Measurements from ENCODE around the gene SLC5A2. TPM values are rescaled to one million over a fixed set of nuclear protein-coding genes. Genes with fewer than 3 reads are reported as not detected.
"Not testable (repeated sequence)": the region's sequence is repeated elsewhere in the genome, so short reads cannot be mapped to it uniquely, and the experiment has no call there.

SLC5A2 gene
- total RNA-seq, 1 donor from 2014 or later, result 0.04 TPM

GRCh38 chr16:31499928-31500327, 17.0 kb downstream of the SLC5A2 start:
- no peak for DNase-seq (ENCODE audit: low read depth)
- H3K27me3 ChIP-seq (ENCODE audit: control insufficient read depth, insufficient read depth, low read length), result no peaks in the 10 kb centered on the region
- H3K36me3 ChIP-seq (ENCODE audit: control insufficient read depth, insufficient read depth, low read length), result peaks cover 2% of the 10 kb centered on the region
- H3K4me3 ChIP-seq (ENCODE audit: low read depth, low read length), result no peak overlapping the region
- no peak for TF ChIP-seq CTCF (IDR thresholded peaks at IDR 0.05; ENCODE audit: insufficient read depth, low read length, poor library complexity, severe bottlenecking)

- no peak for DNase-seq (ENCODE audit: low read depth)
- Histone ChIP-seq H3K4me3 (ENCODE audit: low read depth, low read length) (no peak overlapping the region), H3K36me3 (ENCODE audit: control insufficient read depth, insufficient read depth, low read length) (peaks cover under 1% of the 10 kb centered on the region), H3K27me3 (ENCODE audit: control insufficient read depth, insufficient read depth, low read length) (no peaks in the 10 kb centered on the region)
- no peak for TF ChIP-seq CTCF (IDR thresholded peaks at IDR 0.05; ENCODE audit: insufficient read depth, low read length, poor library complexity, severe bottlenecking)
Measured at GRCh38 chr16:31501226-31501965, 18.5 kb downstream of the SLC5A2 start.

- DNase-seq (ENCODE audit: low read depth), result no peak
- Histone ChIP-seq H3K4me3 (ENCODE audit: low read depth, low read length) (no peak overlapping the region), H3K36me3 (ENCODE audit: control insufficient read depth, insufficient read depth, low read length) (no peaks in the 10 kb centered on the region), H3K27me3 (ENCODE audit: control insufficient read depth, insufficient read depth, low read length) (no peaks in the 10 kb centered on the region)
- TF ChIP-seq CTCF (IDR thresholded peaks at IDR 0.05; ENCODE audit: insufficient read depth, low read length, poor library complexity, severe bottlenecking), result no peak
Measured at GRCh38 chr16:31501966-31502348, 19.0 kb downstream of the SLC5A2 start.

GRCh38 chr16:31502981-31503380, 20.1 kb downstream of the SLC5A2 start:
- DNase-seq (ENCODE audit: low read depth), result no peak

GRCh38 chr16:31503555-31503954, 20.6 kb downstream of the SLC5A2 start:
- H3K36me3 ChIP-seq (ENCODE audit: control insufficient read depth, insufficient read depth, low read length); H3K27me3 ChIP-seq (ENCODE audit: control insufficient read depth, insufficient read depth, low read length); DNase-seq (ENCODE audit: low read depth); H3K4me3 ChIP-seq (ENCODE audit: low read depth, low read length): not testable (repeated sequence)

More at GRCh38 chr16:31502981-31503380, 20.1 kb downstream of the SLC5A2 start:
- Histone ChIP-seq H3K4me3 (ENCODE audit: low read depth, low read length) (no peak overlapping the region), H3K27me3 (ENCODE audit: control insufficient read depth, insufficient read depth, low read length) (no peaks in the 10 kb centered on the region), H3K36me3 (ENCODE audit: control insufficient read depth, insufficient read depth, low read length) (no peaks in the 10 kb centered on the region)
- TF ChIP-seq CTCF (IDR thresholded peaks at IDR 0.05; ENCODE audit: insufficient read depth, low read length, poor library complexity, severe bottlenecking), result no peak

GRCh38 chr16:31504159-31504558, 21.2 kb downstream of the SLC5A2 start:
- Histone ChIP-seq H3K36me3 (ENCODE audit: control insufficient read depth, insufficient read depth, low read length) (no peaks in the 10 kb centered on the region), H3K27me3 (ENCODE audit: control insufficient read depth, insufficient read depth, low read length) (no peaks in the 10 kb centered on the region), H3K4me3 (ENCODE audit: low read depth, low read length) (no peak overlapping the region)
- DNase-seq (ENCODE audit: low read depth), result no peak
- no peak for TF ChIP-seq CTCF (IDR thresholded peaks at IDR 0.05; ENCODE audit: insufficient read depth, low read length, poor library complexity, severe bottlenecking)
